Activated T-cell treated with anti-CD3 and anti-CD28 coated beads, Interleukin-2, amount 50 U/mL, for 1 hour (primary cell): ENCODE results near the gene TP53TG3C.
"Not testable (repeated sequence)": the region's sequence is repeated elsewhere in the genome, so short reads cannot be mapped to it uniquely, and the experiment has no call there.

Experiments
- DNase-seq: peaks from one replicate; pipeline ENCODE4 v3.0.0-alpha.2; 2020

TP53TG3C gene, protein sequence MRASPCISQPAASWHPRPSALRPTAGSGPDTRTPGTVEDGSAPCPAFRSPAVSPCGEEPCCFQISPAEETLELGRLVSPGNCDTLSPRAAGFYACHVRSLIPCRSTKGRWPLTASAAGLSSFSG

DNA sequence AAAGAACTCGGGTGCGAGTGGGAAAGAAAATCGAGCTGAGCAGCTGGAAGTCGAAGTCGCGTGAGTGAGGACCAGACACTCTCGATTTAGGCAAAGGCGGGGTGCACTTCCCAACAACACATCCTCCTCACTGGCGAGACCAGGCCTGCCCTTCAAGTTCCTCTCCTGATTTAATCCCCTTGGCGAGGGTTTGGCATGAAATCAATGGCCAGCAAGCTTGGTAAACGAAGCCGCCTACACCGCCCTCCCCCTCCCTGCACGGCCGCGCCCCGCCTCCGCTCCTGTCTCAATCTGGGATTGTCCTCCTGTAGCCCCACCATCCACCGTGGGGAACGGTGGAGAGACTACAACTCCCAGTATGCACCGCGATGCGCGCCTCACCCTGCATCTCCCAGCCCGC lies at the start of gene TP53TG3C:
Gene TP53TG3C, plus strand, starts transcription at position 301 of the 400 bp plus-strand sequence. Its CDS starts 68 bp downstream, at position 369.
- DNase-seq = not testable (repeated sequence)
